H9 (cell line): Measurements from ENCODE around the gene PADI4. TPM values are rescaled to one million over a fixed set of nuclear protein-coding genes. Genes with fewer than 3 reads are reported as not detected.

Experiments used
- DNase-seq: peaks from one replicate; pipeline ENCODE4 v3.0.0-alpha.2; 2017
- H2AFZ ChIP-seq: one replicate; pipeline ENCODE4 v1.6.1; 2013; ENCODE audit warnings: mild to moderate bottlenecking, low read length, control low read depth, moderate library complexity
- H2AK5ac ChIP-seq: 2 replicates; pipeline ENCODE4 v1.6.1; 2013; ENCODE audit warnings: low read length, control low read depth, mixed read lengths; ENCODE audit not compliant: insufficient read length
- H2BK120ac ChIP-seq: one replicate; pipeline ENCODE4 v1.6.1; 2013; ENCODE audit warnings: low read depth, mild to moderate bottlenecking, low read length, control low read depth, inconsistent platforms; ENCODE audit not compliant: poor library complexity, severe bottlenecking
- H2BK12ac ChIP-seq: 2 replicates; pipeline ENCODE4 v1.6.1; 2013; ENCODE audit warnings: low read length, control low read depth, mixed read lengths, low read depth; ENCODE audit not compliant: insufficient read length
- H2BK15ac ChIP-seq: 2 replicates; pipeline ENCODE4 v1.6.1; 2013; ENCODE audit warnings: low read depth, low read length, control low read depth
- H2BK20ac ChIP-seq: one replicate; pipeline ENCODE4 v1.6.1; 2013; ENCODE audit warnings: low read depth, mild to moderate bottlenecking, low read length, control low read depth, inconsistent platforms; ENCODE audit not compliant: poor library complexity, severe bottlenecking
- H2BK5ac ChIP-seq: 2 replicates; pipeline ENCODE4 v1.6.1; 2013; ENCODE audit warnings: low read length, control low read depth, mixed read lengths; ENCODE audit not compliant: insufficient read length
- H3K14ac ChIP-seq: 2 replicates; pipeline ENCODE4 v1.6.1; 2013; ENCODE audit warnings: low read length, control low read depth; ENCODE audit not compliant: insufficient read depth
- H3K18ac ChIP-seq: 2 replicates; pipeline ENCODE4 v1.6.1; 2013; ENCODE audit warnings: low read depth, mild to moderate bottlenecking, mixed read lengths, low read length, control low read depth; ENCODE audit not compliant: insufficient read length
- H3K23ac ChIP-seq: 2 replicates; pipeline ENCODE4 v1.6.1; 2013; ENCODE audit warnings: low read length, control low read depth, mixed read lengths, low read depth; ENCODE audit not compliant: insufficient read length
- H3K23me2 ChIP-seq: 2 replicates; pipeline ENCODE4 v1.6.1; 2013; ENCODE audit warnings: low read depth, mild to moderate bottlenecking, mixed read lengths, low read length, control low read depth; ENCODE audit not compliant: insufficient read length, poor library complexity, severe bottlenecking
- H3K27ac ChIP-seq: 2 replicates; pipeline ENCODE4 v1.5.1; 2013; ENCODE audit warnings: low read length, control low read depth, mixed read lengths, low read depth; ENCODE audit not compliant: insufficient read length
- H3K27me3 ChIP-seq: 2 replicates; pipeline ENCODE4 v1.6.1; 2013; ENCODE audit warnings: low read length, control low read depth, inconsistent platforms; ENCODE audit not compliant: insufficient read depth
- H3K4ac ChIP-seq: 2 replicates; pipeline ENCODE4 v1.6.1; 2013; ENCODE audit warnings: low read depth, mild to moderate bottlenecking, control low read depth, inconsistent platforms, low read length, moderate library complexity
- H3K4me1 ChIP-seq: 2 replicates; pipeline ENCODE4 v1.6.1; 2013; ENCODE audit warnings: low read length, control low read depth, inconsistent platforms; ENCODE audit not compliant: insufficient read depth
- H3K4me2 ChIP-seq: 2 replicates; pipeline ENCODE4 v1.6.1; 2013; ENCODE audit warnings: low read length, control low read depth, mixed read lengths; ENCODE audit not compliant: insufficient read length, insufficient read depth
- H3K56ac ChIP-seq: 2 replicates; pipeline ENCODE4 v1.6.1; 2013; ENCODE audit warnings: low read depth, mild to moderate bottlenecking, mixed read lengths, low read length, control low read depth; ENCODE audit not compliant: insufficient read length
- H3K79me1 ChIP-seq: 2 replicates; pipeline ENCODE4 v1.6.1; 2013; ENCODE audit warnings: low read depth, mild to moderate bottlenecking, moderate library complexity, low read length, control low read depth, inconsistent platforms; ENCODE audit not compliant: insufficient read depth, poor library complexity, severe bottlenecking
- H3K79me2 ChIP-seq: 2 replicates; pipeline ENCODE4 v1.6.1; 2013; ENCODE audit warnings: low read length, control low read depth, inconsistent platforms; ENCODE audit not compliant: insufficient read depth
- H3K9ac ChIP-seq: 2 replicates; pipeline ENCODE4 v1.6.1; 2013; ENCODE audit warnings: low read length, control low read depth, mixed read lengths; ENCODE audit not compliant: insufficient read length; ENCODE audit errors: extremely low read depth
- H3K9me3 ChIP-seq: one replicate; pipeline ENCODE4 v1.6.1; 2013; ENCODE audit warnings: low read depth, low read length, inconsistent platforms; ENCODE audit not compliant: control insufficient read depth
- H3T11ph ChIP-seq: one replicate; pipeline ENCODE4 v1.6.1; 2013; ENCODE audit warnings: mild to moderate bottlenecking, low read length, control low read depth, inconsistent platforms
- H4K20me1 ChIP-seq: one replicate; pipeline ENCODE4 v1.6.1; 2013; ENCODE audit not compliant: control insufficient read depth, insufficient read length, insufficient read depth
- H4K5ac ChIP-seq: 2 replicates; pipeline ENCODE4 v1.6.1; 2013; ENCODE audit warnings: low read depth, mild to moderate bottlenecking, mixed read lengths, low read length, control low read depth; ENCODE audit not compliant: insufficient read length
- H4K8ac ChIP-seq: replicated peaks from 2 replicates; pipeline ENCODE4 v1.6.1; 2013; ENCODE audit warnings: low read length, control low read depth, mixed read lengths, low read depth; ENCODE audit not compliant: insufficient read length
- H4K91ac ChIP-seq: 2 replicates; pipeline ENCODE4 v1.6.1; 2013; ENCODE audit warnings: low read depth, mild to moderate bottlenecking, moderate library complexity, mixed read lengths, low read length, control low read depth; ENCODE audit not compliant: insufficient read length
- H3K27ac Mint-ChIP-seq, 3 experiments: 2 replicates in 2 of 3; 3 replicates in 1 of 3; pipeline ENCODE4 v1.8.0; 2020 to 2021; ENCODE audit warnings: mixed read lengths in 3 of 3, mild to moderate bottlenecking in 1 of 3, moderate library complexity in 1 of 3
- H3K27me3 Mint-ChIP-seq: 2 replicates; pipeline ENCODE4 v1.8.0; 2021; ENCODE audit warnings: low read depth, mild to moderate bottlenecking, moderate library complexity, mixed read lengths
- H3K36me3 Mint-ChIP-seq, 3 experiments: 2 replicates in 2 of 3; 3 replicates in 1 of 3; pipeline ENCODE4 v1.8.0; 2020 to 2021; ENCODE audit warnings: low read depth in 3 of 3, mixed read lengths in 3 of 3; ENCODE audit not compliant: insufficient read depth in 1 of 3
- H3K4me1 Mint-ChIP-seq, 2 experiments: 2 replicates each; pipeline ENCODE4 v1.8.0; 2020; ENCODE audit warnings: mixed read lengths in 2 of 2
- H3K4me3 Mint-ChIP-seq, 2 experiments: 2 replicates in 1 of 2; 3 replicates in 1 of 2; pipeline ENCODE4 v1.8.0; 2020 to 2021; ENCODE audit warnings: mild to moderate bottlenecking in 2 of 2, mixed read lengths in 2 of 2, moderate library complexity in 1 of 2
- H3K9me3 Mint-ChIP-seq, 2 experiments: 2 replicates in 1 of 2; 3 replicates in 1 of 2; pipeline ENCODE4 v1.8.0; 2020; ENCODE audit warnings: mild to moderate bottlenecking in 2 of 2, mixed read lengths in 2 of 2, moderate library complexity in 1 of 2
- CTCF ChIP-seq: fragments of 200-600 bp; sonication (generic); conservative IDR thresholded peaks from 3 replicates; pipeline ENCODE4 v1.8.0; 2021; ENCODE audit warnings: antibody characterized with exemption, mild to moderate bottlenecking
- total RNA-seq: library from RNA; stranded (reverse); gene quantifications from 2 replicates; pipeline ENCODE4 v1.2.1, GENCODE V29; 2021

The PADI4 gene
- total RNA-seq, 1 experiment from 2014 or later = 0.13 TPM

GRCh38 chr1:17263936-17264335, 44.1 kb upstream of the PADI4 start:
- peaks cover 0 to 5% (median 0%) of the 10 kb centered on the region in 3 experiments; a peak in 2 of 7 replicates for H3K36me3 Mint-ChIP-seq

More at GRCh38 chr1:17263936-17264335, 44.1 kb upstream of the PADI4 start:
- Histone ChIP-seq H3K4me2 (no peak overlapping the region), H2BK20ac (no peak overlapping the region), H3K4me1 (no peaks in the 10 kb centered on the region), H3K4ac (no peak overlapping the region), H3K14ac (no peak overlapping the region), H3K23ac (no peak overlapping the region), H3K9me3 (no peaks in the 10 kb centered on the region), H2BK5ac (no peak overlapping the region), H2AK5ac (no peak overlapping the region), H4K91ac (no peak overlapping the region), H2AFZ (no peak overlapping the region), H2BK120ac (no peak overlapping the region), H4K5ac (no peak overlapping the region), H2BK15ac (no peak overlapping the region), H2BK12ac (no peak overlapping the region), H3K79me1 (no peaks in the 10 kb centered on the region), H3K23me2 (no peaks in the 10 kb centered on the region), H3K27me3 (no peaks in the 10 kb centered on the region), H3K56ac (no peak overlapping the region), H3K9ac (no peak overlapping the region), H4K8ac (no peak overlapping the region), H3T11ph (no peak overlapping the region), H3K18ac (no peak overlapping the region), H3K79me2 (no peaks in the 10 kb centered on the region), H3K27ac (no peak overlapping the region), H4K20me1 (no peaks in the 10 kb centered on the region)
- peaks cover 0 to 6% of the 10 kb centered on the region in 2 experiments; a peak in 2 of 4 replicates for H3K4me1 Mint-ChIP-seq
- H3K9me3 Mint-ChIP-seq = peaks cover 4 to 5% of the 10 kb centered on the region in 2 experiments; a peak in 4 of 5 replicates
- no peak for TF ChIP-seq CTCF
- H3K27me3 Mint-ChIP-seq = no peaks in the 10 kb centered on the region
- DNase-seq = no peak
- H3K4me3 Mint-ChIP-seq = no peak overlapping the region
- H3K27ac Mint-ChIP-seq = no peak overlapping the region
